Left renal cortex interstitium (tissue), 4 donors: ENCODE data around the gene RAB27B. TPM values are rescaled to one million over a fixed set of nuclear protein-coding genes. Genes with fewer than 3 reads are reported as not detected.

Experiments used
- DNase-seq, 4 donors: peaks; one replicate each; pipeline ENCODE4 v3.0.0-alpha.2; 2013; ENCODE audit warnings: low read depth in 4 of 4, low spot score in 2 of 4, missing footprints in 1 of 4
- polyA plus RNA-seq, 4 donors: library from polyadenylated mRNA; unstranded; fragments of 120-200 nt; gene quantifications; one replicate each; pipeline ENCODE4 v1.2.1, GENCODE V29; 2013; ENCODE audit not compliant: insufficient read length in 4 of 4

The RAB27B gene
- polyA plus RNA-seq, 4 donors = 4.3 to 5.3 (median 4.8) TPM

DNA sequence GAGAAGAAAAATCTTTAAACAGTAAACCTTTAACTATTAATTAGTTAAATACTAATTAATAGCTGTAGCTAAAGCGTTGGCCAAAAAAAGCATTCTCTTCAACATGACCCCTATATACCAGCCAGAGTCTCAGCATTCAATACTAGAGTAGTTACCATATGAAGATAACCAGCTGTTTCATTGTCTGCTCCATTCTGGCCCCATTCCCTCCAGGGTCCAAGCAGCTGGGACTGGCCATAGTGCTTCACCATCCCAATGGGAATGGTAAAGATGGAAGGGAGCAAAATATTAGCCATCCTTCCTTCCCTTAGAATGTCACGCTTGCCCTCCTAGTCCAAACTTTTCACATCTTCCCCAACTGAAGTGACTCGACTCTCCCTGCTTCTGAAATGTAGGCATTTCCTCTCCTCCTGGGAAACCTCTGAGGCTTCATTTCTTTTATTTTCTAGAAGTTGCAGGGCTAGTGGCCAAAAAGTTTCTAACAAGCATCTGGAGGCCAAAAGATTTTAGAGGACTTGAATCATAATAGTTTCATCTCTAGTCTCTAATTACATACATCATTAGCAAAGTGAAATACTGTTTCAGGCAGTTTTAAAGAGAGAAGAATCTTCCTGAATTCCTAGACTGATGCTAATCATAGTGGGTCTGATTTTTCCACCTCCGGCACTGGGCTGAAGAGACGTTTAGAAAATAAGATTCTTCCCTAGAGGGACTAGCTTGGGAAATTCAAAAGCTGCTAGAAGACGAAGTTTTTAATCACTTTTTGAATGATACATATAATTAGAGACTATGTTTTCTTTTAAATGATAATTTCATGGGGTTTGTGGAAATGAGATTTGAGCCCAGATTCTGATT lies 78.3 kb downstream of the RAB27B start:
- DNase-seq = no peak

GRCh38 chr18:54909538-54909937 lies 81.3 kb downstream of the RAB27B start:
- DNase-seq = no peak

DNA sequence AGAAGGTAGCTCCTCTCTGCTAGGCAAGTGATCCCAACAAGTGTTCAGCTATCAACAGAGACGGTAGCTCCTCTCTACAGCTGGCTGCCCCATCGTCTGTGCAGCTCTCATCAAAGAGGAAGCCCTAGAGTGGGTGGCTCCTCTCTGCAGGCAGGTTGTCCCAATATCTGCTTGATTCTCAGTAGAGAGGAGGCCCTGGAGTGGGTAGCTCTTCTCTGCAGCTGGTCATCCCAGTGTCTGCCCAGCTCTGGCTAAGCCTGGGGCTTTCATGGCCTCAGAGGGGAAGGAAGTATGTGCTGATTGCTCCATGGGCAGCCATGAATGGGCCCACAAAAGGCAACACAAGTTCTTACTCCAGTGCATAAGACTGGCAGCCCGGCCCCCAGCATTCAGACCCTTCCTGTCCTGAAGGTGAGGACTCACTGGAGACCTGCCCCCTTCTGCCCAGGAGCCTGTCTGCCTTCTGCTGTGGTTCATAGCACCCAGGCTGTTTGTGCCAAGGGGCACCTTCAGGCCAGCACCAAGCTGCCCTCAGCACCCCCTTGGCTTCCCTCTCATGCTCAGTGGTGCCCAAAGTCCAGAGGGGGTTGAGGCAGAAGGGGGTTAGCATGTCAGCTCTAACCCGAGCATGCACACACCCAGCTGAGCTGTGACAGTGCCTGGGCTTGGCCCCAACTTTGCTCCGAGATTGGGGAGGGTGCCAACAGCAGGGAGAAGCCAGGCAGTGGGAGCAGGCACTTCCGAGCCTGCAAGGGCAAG lies 82.1 kb downstream of the RAB27B start:
- no peak for DNase-seq

GRCh38 chr18:54911551-54911950 lies 83.3 kb downstream of the RAB27B start:
- DNase-seq = no peak

- DNase-seq = no peak
Measured at GRCh38 chr18:54914816-54915215, 86.5 kb downstream of the RAB27B start.

DNA sequence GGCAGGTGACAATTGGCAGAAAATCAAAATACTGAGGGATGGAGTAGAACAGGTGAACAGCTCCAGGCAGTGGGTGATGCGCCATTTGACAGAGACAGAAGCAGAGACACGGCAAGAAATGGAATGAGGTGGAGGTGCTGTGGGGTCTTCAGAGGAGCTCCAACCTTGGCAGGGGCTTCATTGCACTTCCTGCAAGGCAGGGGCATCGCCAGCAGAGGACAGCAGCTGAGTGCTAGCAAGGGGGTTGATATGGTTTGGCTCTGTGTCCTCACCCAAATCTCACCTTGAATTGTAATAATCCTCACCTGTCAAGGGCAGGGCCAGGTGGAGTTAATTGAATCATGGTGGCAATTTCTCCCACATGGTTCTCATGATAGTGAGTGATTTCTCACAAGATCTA lies 88.2 kb downstream of the RAB27B start:
- no peak for DNase-seq

DNA sequence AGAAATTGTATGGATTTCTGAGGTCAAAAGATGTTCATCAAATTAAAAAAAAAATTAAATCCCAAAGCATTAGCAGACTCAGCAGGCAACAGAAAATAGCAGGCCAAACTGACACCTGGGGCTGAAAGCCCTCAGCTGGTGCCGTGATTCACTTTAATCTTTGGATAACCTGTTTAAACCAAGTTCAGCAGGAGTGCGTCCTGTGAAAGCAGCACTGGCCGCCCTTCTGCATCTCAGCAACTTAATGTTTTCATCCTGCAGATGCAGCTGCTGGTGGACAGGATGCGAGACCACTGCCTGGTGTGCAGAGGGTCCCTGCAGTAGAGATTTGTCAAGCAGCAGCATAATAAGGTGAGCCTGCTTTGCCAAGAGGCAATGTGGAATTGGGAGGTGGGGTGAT lies 89.8 kb downstream of the RAB27B start:
- DNase-seq = no peak

DNA sequence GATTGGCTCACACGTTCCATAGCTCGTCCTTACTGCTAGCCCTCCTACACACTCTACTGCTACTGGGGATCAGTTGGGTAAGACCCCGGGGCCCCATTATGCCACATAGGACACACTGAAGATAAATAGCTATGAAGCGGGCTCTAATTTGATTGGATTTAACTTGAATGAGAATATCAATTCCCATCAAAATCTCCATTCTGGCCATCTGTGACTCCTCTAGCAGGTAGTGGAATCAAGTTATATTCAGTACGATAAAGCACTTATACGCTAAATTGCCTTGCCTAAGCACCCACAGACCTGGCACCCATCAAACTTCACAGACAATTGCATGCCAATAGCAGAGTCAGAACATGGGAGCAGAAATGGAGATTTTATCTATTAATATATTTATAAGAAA lies 91.1 kb downstream of the RAB27B start:
- no peak for DNase-seq

DNA sequence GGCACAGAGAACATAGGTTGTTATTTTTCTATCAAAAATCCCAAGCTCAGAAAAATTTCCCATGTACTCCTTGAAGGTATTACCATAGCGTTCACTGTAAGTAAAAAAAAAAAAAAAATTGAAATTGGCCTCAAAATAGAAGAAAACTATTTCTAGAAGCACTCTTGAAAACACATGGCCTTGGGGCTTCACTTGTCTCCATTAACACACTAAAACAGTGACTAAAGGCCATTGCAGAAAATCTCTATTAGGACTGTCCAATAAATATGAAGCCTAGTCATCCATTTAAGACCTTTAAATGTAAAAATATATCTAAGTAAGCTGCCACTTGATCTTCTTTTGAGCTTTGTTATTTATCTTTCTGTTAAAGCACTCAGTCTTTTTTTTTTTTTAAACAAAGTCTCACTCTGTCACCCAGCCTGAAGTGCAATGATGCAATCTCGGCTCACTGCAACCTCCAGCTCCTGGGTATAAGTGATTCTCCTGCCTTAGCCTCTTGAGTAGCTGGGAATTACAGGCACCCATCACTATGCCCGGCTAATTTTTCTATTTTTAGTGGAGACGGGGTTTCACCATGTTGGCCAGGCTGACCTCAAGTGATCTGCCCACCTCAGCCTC lies 95.2 kb downstream of the RAB27B start:
- no peak for DNase-seq

DNA sequence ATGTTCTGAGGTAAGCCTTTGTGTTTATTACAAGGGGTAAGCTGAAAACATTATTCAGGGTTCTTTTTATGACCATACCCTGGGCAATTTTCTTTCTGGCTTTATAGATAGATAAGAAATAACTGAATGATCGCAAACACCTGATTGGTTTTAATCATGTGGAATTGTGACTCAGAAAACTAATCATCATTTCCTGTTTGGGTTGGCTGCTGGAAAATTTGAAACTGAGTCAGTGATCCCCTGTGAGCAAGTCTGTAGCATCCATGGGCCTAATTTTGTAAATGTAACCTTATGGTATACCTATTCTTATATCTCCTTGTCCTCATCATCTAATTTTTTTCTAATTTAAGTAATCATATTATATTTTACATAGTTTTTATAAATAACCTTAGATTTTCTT lies 96.7 kb downstream of the RAB27B start:
- no peak for DNase-seq

DNA sequence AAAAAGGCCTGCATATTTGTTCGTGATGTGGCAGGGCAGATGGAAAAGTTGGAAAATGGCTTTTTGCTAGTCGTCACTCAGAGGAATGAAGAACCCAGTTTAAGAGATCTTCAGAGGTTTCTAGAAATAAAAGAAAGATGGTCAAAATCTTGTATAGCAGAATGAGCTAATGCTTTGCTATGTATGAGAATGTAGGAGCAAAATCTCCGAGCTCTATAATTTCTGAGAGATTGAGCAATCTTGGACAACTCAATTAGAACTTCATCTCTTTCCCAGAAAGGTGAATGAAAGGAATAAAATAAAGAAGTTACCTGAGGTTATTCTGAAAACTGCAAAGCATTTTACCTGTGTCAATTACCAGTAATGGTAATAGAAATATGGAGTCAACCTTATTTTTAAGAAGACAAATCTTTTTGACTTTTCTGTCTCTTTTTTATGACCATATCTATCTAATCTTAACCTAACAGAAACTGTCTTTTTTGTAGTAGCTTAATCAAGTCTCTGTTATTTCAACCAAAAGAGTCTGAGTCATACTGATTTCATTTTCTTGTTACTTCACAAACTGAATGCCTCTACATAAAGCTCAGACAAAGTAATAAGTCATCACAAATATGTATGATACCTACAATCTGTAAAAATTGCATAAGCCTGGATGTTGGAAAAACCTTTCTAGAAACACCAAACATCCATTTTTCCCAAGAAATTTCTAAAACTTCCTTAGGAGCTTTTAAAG lies 98.5 kb downstream of the RAB27B start:
- no peak for DNase-seq

GRCh38 chr18:54928236-54928635 lies 100.0 kb downstream of the RAB27B start:
- DNase-seq = no peak

- no peak for DNase-seq
Measured at GRCh38 chr18:54931152-54931551, 102.9 kb downstream of the RAB27B start.

DNA sequence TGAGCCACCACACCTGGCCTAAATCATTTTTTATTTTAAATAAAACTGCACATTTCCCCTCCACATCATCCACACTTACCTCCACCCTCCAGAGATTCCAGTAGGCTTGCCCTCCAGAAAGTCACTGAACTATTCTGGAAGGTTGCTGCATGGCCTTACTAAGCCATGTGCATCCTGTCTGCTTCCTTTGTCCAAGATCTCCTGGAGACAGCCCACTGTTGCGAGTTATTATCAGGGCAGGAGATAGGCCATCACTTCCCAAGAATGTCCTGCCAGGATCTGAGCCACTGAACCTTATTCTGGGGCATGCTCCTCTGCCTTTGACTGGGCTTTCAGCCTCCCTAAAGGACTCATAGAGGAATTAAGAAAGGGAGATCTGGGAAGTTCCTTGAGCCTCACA lies 104.2 kb downstream of the RAB27B start:
- DNase-seq = no peak

DNA sequence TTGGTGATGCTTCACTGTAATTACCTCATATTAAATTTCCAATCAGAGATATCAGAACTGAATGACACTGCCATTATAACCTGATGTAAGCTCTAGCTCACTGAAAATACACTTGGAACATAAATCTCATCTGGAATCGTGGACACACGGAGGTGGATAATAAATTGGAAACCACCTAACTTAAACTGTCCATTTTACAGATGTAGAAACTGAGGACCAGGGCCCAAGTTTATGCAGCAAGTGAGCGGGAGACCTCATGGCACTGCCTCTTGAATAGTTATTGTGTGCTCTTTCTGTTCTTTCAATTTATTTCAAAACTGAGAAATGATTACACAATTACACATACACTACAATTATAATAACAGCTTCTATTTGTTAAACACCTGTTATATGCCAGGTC lies 110.2 kb downstream of the RAB27B start:
- no peak for DNase-seq

- DNase-seq = no peak
Measured at GRCh38 chr18:54939361-54939917, 111.2 kb downstream of the RAB27B start.

- DNase-seq = no peak
Measured at GRCh38 chr18:54942144-54942543, 113.9 kb downstream of the RAB27B start.

GRCh38 chr18:54942569-54942968 lies 114.3 kb downstream of the RAB27B start:
- DNase-seq = no peak
